ENCODE data around the gene TTC9.

TTC9 gene

GRCh38 chr14:70641548-70642302 lies at the start of gene TTC9:
Gene TTC9, plus strand, starts transcription at chr14:70641916. Its CDS starts 214 bp downstream, at chr14:70642130.
- peak; percentile 13 for DNase-seq (ENCODE audit: low spot score)

GRCh38 chr14:70594461-70594860 lies 47.3 kb upstream of the TTC9 start:
- DNase-seq (ENCODE audit: low spot score): no peak

- DNase-seq (ENCODE audit: low spot score): no peak
These were observed 46.1 kb upstream of the TTC9 start for GRCh38 chr14:70595443-70596185.

- DNase-seq (ENCODE audit: low spot score): no peak
These were observed 44.0 kb upstream of the TTC9 start for GRCh38 chr14:70597731-70598130.

GRCh38 chr14:70599345-70599744 lies 42.4 kb upstream of the TTC9 start:
- no peak for DNase-seq (ENCODE audit: low spot score)

GRCh38 chr14:70600382-70601157 lies 41.1 kb upstream of the TTC9 start, which contains the start of gene MED6:
Gene MED6, minus strand, starts transcription at chr14:70600655. Its CDS starts 18 bp downstream, at chr14:70600637.
- DNase-seq (ENCODE audit: low spot score): peak; percentile 95

GRCh38 chr14:70601162-70601561 lies 40.6 kb upstream of the TTC9 start:
- DNase-seq (ENCODE audit: low spot score): peak; percentile 3

DNA sequence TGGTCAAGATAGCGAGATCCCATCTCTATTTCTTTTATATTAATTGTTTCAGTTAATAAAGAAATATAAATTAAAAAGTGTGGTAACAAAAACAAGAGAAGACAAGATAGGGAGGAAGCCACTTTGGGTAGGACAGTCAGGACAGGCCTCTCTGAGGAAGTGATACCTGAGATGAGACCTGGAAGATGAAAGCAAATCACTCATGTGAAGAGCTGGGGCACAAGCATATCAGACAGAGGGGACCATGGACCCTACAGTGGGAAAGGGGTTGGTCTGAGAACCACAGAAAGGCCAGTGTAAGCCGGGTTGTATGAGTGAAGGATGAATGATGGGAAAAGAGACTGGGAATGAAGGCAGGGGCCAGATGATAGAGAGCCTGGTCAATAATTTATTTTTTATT lies 39.5 kb upstream of the TTC9 start:
- no peak for DNase-seq (ENCODE audit: low spot score)

GRCh38 chr14:70611216-70611615 lies 30.5 kb upstream of the TTC9 start:
- DNase-seq (ENCODE audit: low spot score): no peak

DNA sequence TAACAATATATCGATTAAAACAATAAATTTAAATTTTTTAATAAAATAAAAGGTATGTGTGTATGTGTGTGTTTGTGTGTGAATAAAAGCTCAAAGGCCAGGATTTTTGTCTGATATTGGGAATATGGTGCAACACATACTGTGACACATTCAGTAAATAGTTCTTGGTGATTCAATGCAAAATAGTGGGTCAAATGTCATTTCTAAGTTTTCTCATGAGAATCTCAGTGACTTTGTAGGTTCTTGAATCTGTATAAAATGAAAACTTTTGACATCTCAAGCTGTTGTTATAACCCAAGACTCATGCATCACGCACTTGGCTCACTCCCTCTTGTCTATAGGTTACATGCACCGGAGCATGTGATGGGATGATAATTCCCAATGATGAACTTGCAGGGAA lies 25.1 kb upstream of the TTC9 start:
- DNase-seq (ENCODE audit: low spot score): no peak

DNA sequence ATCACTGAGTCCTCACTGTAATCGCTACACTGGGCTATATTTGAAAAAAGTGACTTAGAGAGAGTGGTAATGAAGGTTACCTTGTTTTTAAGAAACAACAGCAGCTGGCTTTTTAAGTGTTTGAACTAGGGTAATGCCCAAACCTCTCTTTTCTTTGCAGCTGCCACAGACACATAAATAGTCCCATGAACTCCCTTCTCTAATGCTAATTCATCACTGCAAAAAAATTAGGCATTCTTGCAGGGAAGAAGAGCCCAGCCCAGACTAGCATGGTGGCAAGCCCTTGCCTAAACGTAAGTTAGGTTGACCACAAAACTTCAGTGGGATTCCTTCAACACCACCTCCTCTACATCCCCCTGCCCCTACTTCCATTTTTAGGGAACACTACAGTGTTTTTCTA lies 23.4 kb upstream of the TTC9 start:
- no peak for DNase-seq (ENCODE audit: low spot score)

DNA sequence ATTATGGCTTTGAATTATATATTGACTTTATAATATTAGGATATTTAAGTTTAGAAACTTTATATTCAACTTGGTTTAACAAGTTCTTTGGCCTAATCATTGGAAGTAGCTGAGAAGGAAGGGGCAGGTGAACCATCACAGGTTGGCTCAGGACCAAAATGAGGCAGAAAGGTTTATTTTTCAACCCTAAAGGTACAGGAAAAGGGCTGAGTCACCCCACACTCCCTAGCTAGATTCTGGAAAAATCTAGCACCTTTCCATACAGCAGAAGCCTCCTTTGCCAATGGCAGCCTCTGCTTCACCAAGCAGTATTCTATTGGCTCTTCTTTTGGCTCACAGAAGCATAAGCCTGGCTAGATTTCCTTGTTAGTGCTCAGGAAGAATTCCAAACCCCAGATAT lies 22.0 kb upstream of the TTC9 start:
- no peak for DNase-seq (ENCODE audit: low spot score)

- DNase-seq (ENCODE audit: low spot score): peak; percentile 42
These were observed 19.5 kb upstream of the TTC9 start for GRCh38 chr14:70622111-70622712.

DNA sequence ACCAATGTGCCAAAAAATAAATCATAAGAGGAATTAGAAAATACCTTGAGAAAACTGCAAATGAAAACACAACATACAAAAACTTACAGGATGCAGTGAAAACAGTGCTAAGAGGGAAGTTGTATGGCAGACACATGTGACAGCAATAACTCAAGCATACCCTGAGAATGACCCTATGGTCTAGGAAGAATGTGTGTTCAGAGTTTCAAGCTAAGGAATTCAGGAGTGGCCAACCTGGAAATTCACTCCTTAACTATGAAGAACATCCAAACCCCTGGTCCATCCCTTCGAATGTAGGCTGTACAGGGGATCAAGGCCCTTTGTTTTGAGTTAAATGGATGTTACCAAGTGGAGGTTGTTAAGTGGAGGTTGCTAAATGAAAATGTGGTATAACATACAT lies 16.7 kb upstream of the TTC9 start:
- no peak for DNase-seq (ENCODE audit: low spot score)

DNA sequence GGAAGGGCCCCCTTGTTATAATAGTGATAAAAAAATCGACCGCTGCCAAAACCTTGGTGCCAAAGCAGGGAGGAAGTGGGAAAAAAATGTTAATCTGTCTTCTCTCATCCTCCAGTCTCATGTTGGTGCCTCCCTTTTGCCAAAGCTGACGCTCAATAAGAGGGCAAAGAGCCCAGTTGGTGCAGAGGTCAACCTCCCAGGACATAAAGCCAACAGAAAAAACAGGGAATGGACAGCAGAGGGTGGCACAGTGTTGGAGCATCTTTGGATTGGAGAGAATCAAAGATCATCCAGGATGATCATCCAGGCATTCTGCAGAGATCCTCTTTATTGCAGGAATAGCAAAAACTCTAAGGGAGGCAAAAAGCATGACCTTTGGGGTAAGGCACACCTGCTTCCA lies 9.8 kb upstream of the TTC9 start:
- no peak for DNase-seq (ENCODE audit: low spot score)

GRCh38 chr14:70635971-70636595 lies 5.6 kb upstream of the TTC9 start:
- no peak for DNase-seq (ENCODE audit: low spot score)

- no peak for DNase-seq (ENCODE audit: low spot score)
These were observed 3.3 kb upstream of the TTC9 start for GRCh38 chr14:70638416-70638815.

GRCh38 chr14:70640938-70641547 lies 673 bp upstream of the TTC9 start:
- DNase-seq (ENCODE audit: low spot score): peak; percentile 40

DNA sequence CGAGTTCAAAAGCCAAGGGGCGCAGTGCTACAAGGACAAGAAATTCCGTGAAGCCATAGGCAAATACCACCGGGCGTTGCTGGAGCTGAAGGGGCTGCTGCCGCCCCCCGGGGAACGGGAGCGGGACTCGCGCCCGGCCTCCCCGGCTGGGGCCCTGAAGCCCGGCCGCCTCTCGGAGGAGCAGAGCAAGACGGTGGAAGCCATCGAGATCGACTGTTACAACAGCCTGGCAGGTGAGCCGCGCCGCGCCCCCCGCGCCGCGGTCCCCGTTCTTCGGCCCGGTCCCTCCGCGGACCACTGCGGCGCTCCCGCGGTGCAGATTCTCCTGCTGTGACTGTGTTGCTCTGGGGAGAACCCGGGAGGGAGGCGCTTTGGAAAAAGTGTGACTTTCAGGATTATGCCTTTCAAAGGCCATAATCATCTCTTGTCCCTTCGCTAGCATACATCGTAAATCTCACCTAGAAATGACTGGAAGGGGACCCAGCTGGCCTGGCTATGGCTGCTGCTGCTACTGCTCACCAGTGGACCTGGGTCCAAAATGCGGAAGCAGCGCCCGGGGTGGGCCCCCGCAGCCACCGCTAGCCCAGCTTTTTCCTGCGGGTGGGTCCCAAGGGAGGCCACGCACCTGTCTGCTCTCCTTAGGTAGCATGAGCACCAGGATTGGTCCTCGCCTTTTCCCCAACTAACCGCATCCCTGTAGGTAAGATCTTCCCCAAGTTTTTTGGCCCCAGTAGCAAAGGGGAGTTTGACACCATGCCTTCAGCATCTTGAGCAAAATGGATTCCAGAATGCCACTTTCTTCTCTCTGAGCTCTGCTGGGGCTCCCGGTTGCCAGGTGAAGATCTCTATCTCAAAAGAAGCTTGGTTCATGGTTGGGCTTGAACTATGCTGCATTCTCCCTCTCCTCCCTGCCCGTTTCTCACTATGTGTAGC lies 853 bp downstream of the TTC9 start:
- DNase-seq (ENCODE audit: low spot score): peak; percentile 29

GRCh38 chr14:70643967-70644366 lies 2.3 kb downstream of the TTC9 start:
- DNase-seq (ENCODE audit: low spot score): no peak
